D721Med (cell line): ENCODE results near the gene FNBP1L.

Source experiments
- DNase-seq: peaks from one replicate; pipeline ENCODE4 v3.0.0; 2011; ENCODE audit warnings: low spot score; ENCODE audit not compliant: insufficient read length
- FAIRE-seq: peaks from 2 replicates; lab custom pipeline; 2011; peaks lifted over from hg19 to GRCh38; lab: Jason Lieb, UNC
- CTCF ChIP-seq: IDR thresholded peaks from 2 replicates; pipeline ENCODE4 v1.5.1; 2012; ENCODE audit warnings: mild to moderate bottlenecking, control low read depth; ENCODE audit not compliant: insufficient read depth; ENCODE audit errors: missing control alignments

The FNBP1L gene

GRCh38 chr1:93483606-93484005 is 35.7 kb downstream of the FNBP1L start:
- no peak for TF ChIP-seq CTCF
- FAIRE-seq (no peak), DNase-seq (no peak)

GRCh38 chr1:93488207-93488606 is 40.3 kb downstream of the FNBP1L start:
- DNase-seq (no peak), FAIRE-seq (no peak)
- no peak for TF ChIP-seq CTCF

GRCh38 chr1:93489756-93490155 is 41.8 kb downstream of the FNBP1L start:
- FAIRE-seq (no peak), DNase-seq (no peak)
- no peak for TF ChIP-seq CTCF

GRCh38 chr1:93490357-93490756 is 42.4 kb downstream of the FNBP1L start:
- no peak for FAIRE-seq
- no peak for DNase-seq
- no peak for TF ChIP-seq CTCF

- FAIRE-seq (no peak), DNase-seq (no peak)
- TF ChIP-seq CTCF, result no peak
These were observed 48.0 kb downstream of the FNBP1L start for GRCh38 chr1:93495911-93496310.

- DNase-seq (no peak), FAIRE-seq (no peak)
- TF ChIP-seq CTCF, result no peak
These were observed 48.6 kb downstream of the FNBP1L start for GRCh38 chr1:93496520-93496919.

GRCh38 chr1:93499075-93499474 is 51.2 kb downstream of the FNBP1L start:
- DNase-seq, result no peak
- no peak for FAIRE-seq
- TF ChIP-seq CTCF, result no peak
